GM12891 (cell line): ENCODE measurements around the gene PDE1A.
A peak's percentile ranks its signal among the peaks of the same experiment; 100 is the strongest.

Experiments
- DNase-seq: peaks from one replicate; pipeline ENCODE4 v3.0.0; 2011; ENCODE audit warnings: low spot score; ENCODE audit not compliant: insufficient read length
- FAIRE-seq: peaks from 2 replicates; lab custom pipeline; 2011; peaks lifted over from hg19 to GRCh38; lab: Jason Lieb, UNC
- PAX5 ChIP-seq: IDR thresholded peaks from 2 replicates; pipeline ENCODE4 v1.6.1; 2011; ENCODE audit warnings: low read length, moderate library complexity, mild to moderate bottlenecking; ENCODE audit not compliant: insufficient read depth, severe bottlenecking
- POLR2A ChIP-seq: IDR thresholded peaks from 2 replicates; pipeline ENCODE4 v1.6.1; 2011; ENCODE audit warnings: low read depth, low read length, control low read depth
- POLR2AphosphoS5 ChIP-seq: IDR thresholded peaks from 2 replicates; pipeline ENCODE4 v1.6.1; 2011; ENCODE audit warnings: low read depth, low read length, control low read depth
- POU2F2 ChIP-seq: IDR thresholded peaks from 2 replicates; pipeline ENCODE4 v1.6.1; 2011; ENCODE audit warnings: low read depth, mild to moderate bottlenecking, control low read depth, low read length, moderate library complexity
- SPI1 ChIP-seq: IDR thresholded peaks from 2 replicates; pipeline ENCODE4 v1.6.1; 2011; ENCODE audit warnings: low read depth, low read length, control low read depth
- TAF1 ChIP-seq: IDR thresholded peaks from 2 replicates; pipeline ENCODE4 v1.6.1; 2011; ENCODE audit warnings: low read depth, low read length, control low read depth

The PDE1A gene

DNA sequence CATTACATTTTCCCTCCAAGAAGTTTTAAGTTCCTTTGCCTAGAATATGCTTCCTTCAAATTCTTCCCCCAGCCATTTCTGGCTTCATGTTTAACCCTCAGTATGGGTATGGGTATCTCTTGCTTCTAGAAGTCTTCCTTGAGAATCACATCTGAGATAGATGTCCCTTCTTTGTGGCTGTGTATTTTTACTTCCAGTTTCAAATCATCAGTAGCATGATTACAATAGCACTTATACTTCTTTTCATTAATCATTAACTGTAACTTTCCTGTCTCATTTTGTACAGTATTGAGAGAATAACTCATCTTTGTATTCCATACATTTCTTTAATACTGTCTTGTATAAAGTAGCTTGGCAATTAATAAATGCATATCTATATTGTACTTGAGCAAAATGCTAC, 17.3 kb upstream of the PDE1A start:
- FAIRE-seq (no peak), DNase-seq (no peak)
- TF ChIP-seq POU2F2 (no peak), POLR2AphosphoS5 (no peak), PAX5 (no peak), TAF1 (no peak), SPI1 (no peak), POLR2A (no peak)

- no peak for DNase-seq
- TF ChIP-seq TAF1 = no peak
- TF ChIP-seq POLR2AphosphoS5 = no peak
- TF ChIP-seq SPI1 = no peak
- TF ChIP-seq POU2F2 = no peak
- TF ChIP-seq POLR2A = no peak
- no peak for TF ChIP-seq PAX5
- no peak for FAIRE-seq
These were observed 9.4 kb upstream of the PDE1A start for GRCh38 chr2:182436252-182436651.

- TF ChIP-seq PAX5 = no peak
- DNase-seq (no peak), FAIRE-seq (no peak)
These were observed 8.9 kb upstream of the PDE1A start for GRCh38 chr2:182435754-182436153.

- FAIRE-seq = no peak
- DNase-seq = no peak
These were observed 5.2 kb upstream of the PDE1A start for GRCh38 chr2:182432051-182432450.

DNA sequence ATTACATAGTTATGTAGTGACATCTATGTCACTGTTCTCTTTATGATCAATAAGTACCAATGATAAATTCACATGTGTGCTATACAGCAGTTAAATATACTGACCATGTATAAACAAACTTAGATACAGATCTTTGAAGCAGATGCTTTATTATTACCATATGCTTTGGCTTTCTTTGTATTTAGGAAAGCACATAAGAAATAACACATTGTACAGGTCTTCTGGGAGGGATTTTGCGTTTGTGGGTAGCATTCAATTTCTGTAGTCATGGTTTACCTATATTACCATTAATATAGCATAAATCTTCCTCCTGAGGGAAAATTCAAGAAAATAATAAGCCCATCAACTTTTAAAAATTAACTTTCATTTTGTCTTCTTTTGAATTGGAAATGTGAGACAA, 1.6 kb upstream of the PDE1A start:
- no peak for DNase-seq
- no peak for FAIRE-seq
- TF ChIP-seq POLR2AphosphoS5 (no peak), POU2F2 (no peak)

More at GRCh38 chr2:182432051-182432450, 5.2 kb upstream of the PDE1A start:
- TF ChIP-seq PAX5 = no peak
- no peak for TF ChIP-seq POU2F2
- no peak for TF ChIP-seq POLR2AphosphoS5
- TF ChIP-seq POLR2A = no peak
- no peak for TF ChIP-seq SPI1

DNA sequence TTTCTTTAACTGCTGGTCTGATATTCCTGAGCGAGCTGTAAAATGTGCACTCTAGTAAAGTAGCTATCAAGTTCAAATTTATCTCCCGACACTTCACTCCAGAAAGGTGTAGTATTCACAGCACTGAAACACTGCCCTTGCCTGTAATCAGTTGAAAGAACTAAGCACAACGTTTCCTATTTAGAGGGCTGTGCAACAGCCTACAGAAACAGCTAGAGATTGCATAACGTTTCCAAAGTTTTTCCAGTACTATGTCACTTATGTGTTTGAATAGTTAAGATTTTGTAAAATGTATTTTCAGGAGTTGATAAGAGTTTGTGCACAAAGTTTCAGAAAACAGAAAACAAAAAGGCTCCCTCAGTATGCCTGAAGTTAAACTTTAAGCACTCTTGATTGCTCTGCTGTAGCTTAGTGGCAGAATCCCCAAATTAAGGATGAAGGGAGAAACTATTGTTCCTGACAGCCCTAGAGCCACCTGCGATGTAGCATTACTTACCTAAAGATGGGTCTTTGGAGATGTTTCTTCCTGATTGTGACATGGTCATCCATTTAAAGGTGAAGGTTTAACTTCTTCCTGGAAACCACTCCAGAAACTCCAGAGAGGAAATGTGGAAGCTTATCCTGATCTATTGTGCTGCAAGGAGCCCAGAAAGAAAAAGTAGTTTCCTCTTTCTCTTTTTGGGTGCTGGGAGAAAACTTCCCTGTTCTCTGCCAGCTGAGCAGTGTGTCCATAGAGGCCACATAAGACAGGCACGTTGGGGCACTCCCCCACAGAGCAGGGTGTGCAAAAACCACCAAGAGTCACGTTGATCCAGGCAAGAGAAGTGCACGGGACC, 536 bp downstream of the PDE1A start:
- FAIRE-seq = no peak
- no peak for DNase-seq
- TF ChIP-seq POU2F2 (no peak), POLR2A (no peak), TAF1 (no peak), SPI1 (no peak), PAX5 (no peak), POLR2AphosphoS5 (no peak)

- DNase-seq (no peak), FAIRE-seq (no peak)
- TF ChIP-seq PAX5 = no peak
- no peak for TF ChIP-seq POU2F2
- TF ChIP-seq POLR2AphosphoS5 = no peak
- TF ChIP-seq POLR2A = no peak
- TF ChIP-seq SPI1 = no peak
- no peak for TF ChIP-seq TAF1
These were observed 4.0 kb downstream of the PDE1A start for GRCh38 chr2:182422864-182423263.

DNA sequence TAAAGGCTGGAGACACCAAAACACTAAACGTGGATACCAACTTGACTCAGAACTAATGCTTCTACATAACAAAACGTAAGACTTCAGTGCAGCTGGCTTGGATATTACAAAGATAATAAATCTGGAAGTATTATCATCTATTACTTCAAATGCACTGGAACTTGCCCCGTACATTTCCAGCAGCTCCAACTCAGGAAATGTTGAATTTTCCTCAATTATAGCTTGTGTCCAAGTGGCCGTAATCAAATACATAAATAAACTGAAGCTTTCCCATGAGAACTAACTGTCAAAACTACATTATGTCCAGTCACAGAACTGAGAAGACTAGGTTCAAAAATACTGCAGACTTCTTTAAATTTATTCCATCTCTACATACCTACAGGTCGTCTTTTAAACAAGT, 6.2 kb downstream of the PDE1A start:
- TF ChIP-seq PAX5 (no peak), POLR2A (no peak), POLR2AphosphoS5 (no peak), TAF1 (no peak), SPI1 (no peak)
- no peak for DNase-seq
- no peak for FAIRE-seq

DNA sequence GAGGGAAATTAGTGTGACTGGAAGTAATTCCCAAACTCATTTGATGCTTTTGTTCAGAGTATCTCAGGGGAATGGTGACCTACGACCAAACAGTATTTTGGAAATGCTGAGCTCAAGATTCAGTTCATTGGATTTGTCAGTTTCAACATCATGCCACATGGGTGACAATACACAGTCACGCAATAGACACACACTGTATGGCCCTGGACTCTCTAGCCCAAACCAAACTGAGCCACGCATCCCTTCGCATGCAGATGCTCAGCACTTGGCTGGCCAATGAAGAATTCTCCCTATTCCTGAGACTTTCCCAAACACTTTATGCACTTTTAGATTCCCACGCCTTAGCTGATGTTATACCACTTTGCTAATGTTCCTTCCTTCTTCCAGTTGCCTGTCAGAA, 10.0 kb downstream of the PDE1A start:
- DNase-seq (no peak), FAIRE-seq (peak; percentile 23)
- TF ChIP-seq TAF1 (no peak), POLR2AphosphoS5 (no peak), POU2F2 (no peak), SPI1 (no peak), PAX5 (no peak), POLR2A (no peak)

DNA sequence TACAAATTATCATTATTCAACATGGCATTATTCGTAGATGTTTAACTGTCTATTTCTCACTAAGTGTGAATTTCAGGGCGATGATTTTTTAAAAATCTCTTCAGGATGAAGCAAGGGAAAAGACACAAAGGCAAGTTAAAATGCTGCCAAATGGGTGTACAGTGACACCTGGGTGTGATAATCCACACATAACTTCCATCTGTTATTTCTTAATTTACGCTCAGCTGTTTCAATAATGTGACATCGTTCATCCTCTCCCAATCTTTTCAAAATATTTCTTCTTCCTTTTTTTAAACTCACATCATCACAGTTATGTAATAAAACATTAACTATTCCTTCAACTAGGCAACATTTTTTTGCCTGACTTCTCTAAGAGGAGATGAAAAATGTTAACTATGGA, 10.6 kb downstream of the PDE1A start:
- DNase-seq (no peak), FAIRE-seq (no peak)
- TF ChIP-seq POLR2A = no peak
- TF ChIP-seq PAX5 = no peak
- TF ChIP-seq POLR2AphosphoS5 = no peak
- no peak for TF ChIP-seq TAF1
- no peak for TF ChIP-seq SPI1
- TF ChIP-seq POU2F2 = no peak

GRCh38 chr2:182415771-182416170, 11.1 kb downstream of the PDE1A start:
- no peak for DNase-seq
- no peak for TF ChIP-seq SPI1
- no peak for TF ChIP-seq PAX5
- no peak for TF ChIP-seq POLR2A
- no peak for FAIRE-seq
